H9 (cell line): ENCODE results near the gene AMPD2. TPM values are rescaled to one million over a fixed set of nuclear protein-coding genes. Genes with fewer than 3 reads are reported as not detected.

Experiments used
- DNase-seq: peaks from one replicate; pipeline ENCODE4 v3.0.0-alpha.2; 2017
- H2AFZ ChIP-seq: one replicate; pipeline ENCODE4 v1.6.1; 2013; ENCODE audit warnings: mild to moderate bottlenecking, low read length, control low read depth, moderate library complexity
- H2AK5ac ChIP-seq: 2 replicates; pipeline ENCODE4 v1.6.1; 2013; ENCODE audit warnings: low read length, control low read depth, mixed read lengths; ENCODE audit not compliant: insufficient read length
- H2BK120ac ChIP-seq: one replicate; pipeline ENCODE4 v1.6.1; 2013; ENCODE audit warnings: low read depth, mild to moderate bottlenecking, low read length, control low read depth, inconsistent platforms; ENCODE audit not compliant: poor library complexity, severe bottlenecking
- H2BK12ac ChIP-seq: 2 replicates; pipeline ENCODE4 v1.6.1; 2013; ENCODE audit warnings: low read length, control low read depth, mixed read lengths, low read depth; ENCODE audit not compliant: insufficient read length
- H2BK15ac ChIP-seq: 2 replicates; pipeline ENCODE4 v1.6.1; 2013; ENCODE audit warnings: low read depth, low read length, control low read depth
- H2BK20ac ChIP-seq: one replicate; pipeline ENCODE4 v1.6.1; 2013; ENCODE audit warnings: low read depth, mild to moderate bottlenecking, low read length, control low read depth, inconsistent platforms; ENCODE audit not compliant: poor library complexity, severe bottlenecking
- H2BK5ac ChIP-seq: 2 replicates; pipeline ENCODE4 v1.6.1; 2013; ENCODE audit warnings: low read length, control low read depth, mixed read lengths; ENCODE audit not compliant: insufficient read length
- H3K14ac ChIP-seq: 2 replicates; pipeline ENCODE4 v1.6.1; 2013; ENCODE audit warnings: low read length, control low read depth; ENCODE audit not compliant: insufficient read depth
- H3K18ac ChIP-seq: 2 replicates; pipeline ENCODE4 v1.6.1; 2013; ENCODE audit warnings: low read depth, mild to moderate bottlenecking, mixed read lengths, low read length, control low read depth; ENCODE audit not compliant: insufficient read length
- H3K23ac ChIP-seq: 2 replicates; pipeline ENCODE4 v1.6.1; 2013; ENCODE audit warnings: low read length, control low read depth, mixed read lengths, low read depth; ENCODE audit not compliant: insufficient read length
- H3K23me2 ChIP-seq: 2 replicates; pipeline ENCODE4 v1.6.1; 2013; ENCODE audit warnings: low read depth, mild to moderate bottlenecking, mixed read lengths, low read length, control low read depth; ENCODE audit not compliant: insufficient read length, poor library complexity, severe bottlenecking
- H3K27ac ChIP-seq: 2 replicates; pipeline ENCODE4 v1.5.1; 2013; ENCODE audit warnings: low read length, control low read depth, mixed read lengths, low read depth; ENCODE audit not compliant: insufficient read length
- H3K27me3 ChIP-seq: 2 replicates; pipeline ENCODE4 v1.6.1; 2013; ENCODE audit warnings: low read length, control low read depth, inconsistent platforms; ENCODE audit not compliant: insufficient read depth
- H3K4ac ChIP-seq: 2 replicates; pipeline ENCODE4 v1.6.1; 2013; ENCODE audit warnings: low read depth, mild to moderate bottlenecking, control low read depth, inconsistent platforms, low read length, moderate library complexity
- H3K4me1 ChIP-seq: 2 replicates; pipeline ENCODE4 v1.6.1; 2013; ENCODE audit warnings: low read length, control low read depth, inconsistent platforms; ENCODE audit not compliant: insufficient read depth
- H3K4me2 ChIP-seq: 2 replicates; pipeline ENCODE4 v1.6.1; 2013; ENCODE audit warnings: low read length, control low read depth, mixed read lengths; ENCODE audit not compliant: insufficient read length, insufficient read depth
- H3K56ac ChIP-seq: 2 replicates; pipeline ENCODE4 v1.6.1; 2013; ENCODE audit warnings: low read depth, mild to moderate bottlenecking, mixed read lengths, low read length, control low read depth; ENCODE audit not compliant: insufficient read length
- H3K79me1 ChIP-seq: 2 replicates; pipeline ENCODE4 v1.6.1; 2013; ENCODE audit warnings: low read depth, mild to moderate bottlenecking, moderate library complexity, low read length, control low read depth, inconsistent platforms; ENCODE audit not compliant: insufficient read depth, poor library complexity, severe bottlenecking
- H3K79me2 ChIP-seq: 2 replicates; pipeline ENCODE4 v1.6.1; 2013; ENCODE audit warnings: low read length, control low read depth, inconsistent platforms; ENCODE audit not compliant: insufficient read depth
- H3K9ac ChIP-seq: 2 replicates; pipeline ENCODE4 v1.6.1; 2013; ENCODE audit warnings: low read length, control low read depth, mixed read lengths; ENCODE audit not compliant: insufficient read length; ENCODE audit errors: extremely low read depth
- H3K9me3 ChIP-seq: one replicate; pipeline ENCODE4 v1.6.1; 2013; ENCODE audit warnings: low read depth, low read length, inconsistent platforms; ENCODE audit not compliant: control insufficient read depth
- H3T11ph ChIP-seq: one replicate; pipeline ENCODE4 v1.6.1; 2013; ENCODE audit warnings: mild to moderate bottlenecking, low read length, control low read depth, inconsistent platforms
- H4K20me1 ChIP-seq: one replicate; pipeline ENCODE4 v1.6.1; 2013; ENCODE audit not compliant: control insufficient read depth, insufficient read length, insufficient read depth
- H4K5ac ChIP-seq: 2 replicates; pipeline ENCODE4 v1.6.1; 2013; ENCODE audit warnings: low read depth, mild to moderate bottlenecking, mixed read lengths, low read length, control low read depth; ENCODE audit not compliant: insufficient read length
- H4K8ac ChIP-seq: replicated peaks from 2 replicates; pipeline ENCODE4 v1.6.1; 2013; ENCODE audit warnings: low read length, control low read depth, mixed read lengths, low read depth; ENCODE audit not compliant: insufficient read length
- H4K91ac ChIP-seq: 2 replicates; pipeline ENCODE4 v1.6.1; 2013; ENCODE audit warnings: low read depth, mild to moderate bottlenecking, moderate library complexity, mixed read lengths, low read length, control low read depth; ENCODE audit not compliant: insufficient read length
- H3K27ac Mint-ChIP-seq, 3 experiments: 2 replicates in 2 of 3; 3 replicates in 1 of 3; pipeline ENCODE4 v1.8.0; 2020 to 2021; ENCODE audit warnings: mixed read lengths in 3 of 3, mild to moderate bottlenecking in 1 of 3, moderate library complexity in 1 of 3
- H3K27me3 Mint-ChIP-seq: 2 replicates; pipeline ENCODE4 v1.8.0; 2021; ENCODE audit warnings: low read depth, mild to moderate bottlenecking, moderate library complexity, mixed read lengths
- H3K36me3 Mint-ChIP-seq, 3 experiments: 2 replicates in 2 of 3; 3 replicates in 1 of 3; pipeline ENCODE4 v1.8.0; 2020 to 2021; ENCODE audit warnings: low read depth in 3 of 3, mixed read lengths in 3 of 3; ENCODE audit not compliant: insufficient read depth in 1 of 3
- H3K4me1 Mint-ChIP-seq, 2 experiments: 2 replicates each; pipeline ENCODE4 v1.8.0; 2020; ENCODE audit warnings: mixed read lengths in 2 of 2
- H3K4me3 Mint-ChIP-seq, 2 experiments: 2 replicates in 1 of 2; 3 replicates in 1 of 2; pipeline ENCODE4 v1.8.0; 2020 to 2021; ENCODE audit warnings: mild to moderate bottlenecking in 2 of 2, mixed read lengths in 2 of 2, moderate library complexity in 1 of 2
- H3K9me3 Mint-ChIP-seq, 2 experiments: 2 replicates in 1 of 2; 3 replicates in 1 of 2; pipeline ENCODE4 v1.8.0; 2020; ENCODE audit warnings: mild to moderate bottlenecking in 2 of 2, mixed read lengths in 2 of 2, moderate library complexity in 1 of 2
- WGBS: extraction: QIAGEN DNeasy Blood & Tissue Kit; methylation state at CpG from one replicate; pipeline ENCODE4 v1.1.7; 2013; ENCODE audit warnings: missing lambda C conversion rate, low lambda C conversion rate, mixed read lengths; ENCODE audit not compliant: insufficient read length; ENCODE audit errors: extremely low coverage; 5-methylcytosine and 5-hydroxymethylcytosine counted together
- total RNA-seq: library from RNA; stranded (reverse); gene quantifications from 2 replicates; pipeline ENCODE4 v1.2.1, GENCODE V29; 2021
- TF ChIP-seq, protein P1 (sequence below): fragments of 200-600 bp; sonication (generic); conservative IDR thresholded peaks from 3 replicates; pipeline ENCODE4 v1.8.0; 2021; ENCODE audit warnings: antibody characterized with exemption, mild to moderate bottlenecking

AMPD2 gene
- total RNA-seq, 1 experiment from 2014 or later: 65.1 TPM

DNA sequence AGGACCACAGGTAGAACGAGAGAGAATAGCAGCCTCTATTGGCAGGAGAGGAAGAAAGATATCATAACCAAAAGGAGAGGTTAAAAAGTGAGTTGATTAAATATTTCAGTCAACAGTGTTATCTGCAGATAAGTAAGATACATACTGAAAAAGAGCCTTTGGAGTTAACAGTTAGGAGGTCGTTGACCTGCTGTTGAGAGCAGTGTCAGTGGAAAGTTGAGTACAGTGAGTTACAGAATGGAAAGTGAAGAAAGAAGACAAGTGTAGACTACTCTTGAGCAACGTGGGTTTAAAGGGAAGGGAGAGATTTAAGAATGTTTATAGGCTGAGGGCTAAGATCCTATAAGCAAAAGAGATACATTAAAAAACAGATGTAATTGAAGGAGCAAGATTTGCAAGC lies 30.5 kb upstream of the AMPD2 start:
- Mint-ChIP-seq H3K4me3 (no peak overlapping the region), H3K27ac (no peak overlapping the region), H3K36me3 (peaks cover 12 to 65% (median 60%) of the 10 kb centered on the region in 3 experiments; a peak in 6 of 7 replicates), H3K9me3 (no peaks in the 10 kb centered on the region), H3K4me1 (no peaks in the 10 kb centered on the region), H3K27me3 (no peaks in the 10 kb centered on the region)
- no peaks in the 10 kb centered on the region for H3K79me2 ChIP-seq
- H3T11ph ChIP-seq: no peak overlapping the region
- no peak overlapping the region for H3K9ac ChIP-seq
- no peaks in the 10 kb centered on the region for H3K79me1 ChIP-seq
- TF ChIP-seq, protein P1, sequence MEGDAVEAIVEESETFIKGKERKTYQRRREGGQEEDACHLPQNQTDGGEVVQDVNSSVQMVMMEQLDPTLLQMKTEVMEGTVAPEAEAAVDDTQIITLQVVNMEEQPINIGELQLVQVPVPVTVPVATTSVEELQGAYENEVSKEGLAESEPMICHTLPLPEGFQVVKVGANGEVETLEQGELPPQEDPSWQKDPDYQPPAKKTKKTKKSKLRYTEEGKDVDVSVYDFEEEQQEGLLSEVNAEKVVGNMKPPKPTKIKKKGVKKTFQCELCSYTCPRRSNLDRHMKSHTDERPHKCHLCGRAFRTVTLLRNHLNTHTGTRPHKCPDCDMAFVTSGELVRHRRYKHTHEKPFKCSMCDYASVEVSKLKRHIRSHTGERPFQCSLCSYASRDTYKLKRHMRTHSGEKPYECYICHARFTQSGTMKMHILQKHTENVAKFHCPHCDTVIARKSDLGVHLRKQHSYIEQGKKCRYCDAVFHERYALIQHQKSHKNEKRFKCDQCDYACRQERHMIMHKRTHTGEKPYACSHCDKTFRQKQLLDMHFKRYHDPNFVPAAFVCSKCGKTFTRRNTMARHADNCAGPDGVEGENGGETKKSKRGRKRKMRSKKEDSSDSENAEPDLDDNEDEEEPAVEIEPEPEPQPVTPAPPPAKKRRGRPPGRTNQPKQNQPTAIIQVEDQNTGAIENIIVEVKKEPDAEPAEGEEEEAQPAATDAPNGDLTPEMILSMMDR: no peak
- H3K14ac ChIP-seq: no peak overlapping the region
- H2BK12ac ChIP-seq: no peak overlapping the region
- H3K27ac ChIP-seq: no peak overlapping the region
- H2BK15ac ChIP-seq: no peak overlapping the region
- H2BK20ac ChIP-seq: no peak overlapping the region
- no peak overlapping the region for H3K4me2 ChIP-seq
- H2AFZ ChIP-seq: no peak overlapping the region
- H4K5ac ChIP-seq: no peak overlapping the region
- H4K8ac ChIP-seq: no peak overlapping the region
- no peak overlapping the region for H4K91ac ChIP-seq
- no peaks in the 10 kb centered on the region for H3K23me2 ChIP-seq
- no peak for DNase-seq
- H2BK5ac ChIP-seq: no peak overlapping the region
- H2BK120ac ChIP-seq: no peak overlapping the region
- no peaks in the 10 kb centered on the region for H4K20me1 ChIP-seq
- WGBS: no CpG with 5 or more reads among the region's 3 CpGs
- no peak overlapping the region for H3K23ac ChIP-seq
- H2AK5ac ChIP-seq: no peak overlapping the region
- H3K18ac ChIP-seq: no peak overlapping the region
- H3K27me3 ChIP-seq: no peaks in the 10 kb centered on the region
- no peaks in the 10 kb centered on the region for H3K4me1 ChIP-seq
- H3K56ac ChIP-seq: no peak overlapping the region
- H3K9me3 ChIP-seq: no peaks in the 10 kb centered on the region
- H3K4ac ChIP-seq: no peak overlapping the region
